GM19238 (cell line): ENCODE measurements around the gene RFNG.

ENCODE experiments used
- DNase-seq: peaks from one replicate; pipeline ENCODE4 v3.0.0; 2011; ENCODE audit warnings: low spot score; ENCODE audit not compliant: insufficient read length

RFNG gene

GRCh38 chr17:82003411-82004381, 47.9 kb downstream of the RFNG start:
- DNase-seq, result no peak

GRCh38 chr17:82001571-82002056, 50.0 kb downstream of the RFNG start:
- DNase-seq, result no peak

- no peak for DNase-seq
These were observed 50.6 kb downstream of the RFNG start for GRCh38 chr17:82000803-82001570.

GRCh38 chr17:81999976-82000802, 51.4 kb downstream of the RFNG start:
- DNase-seq, result no peak

GRCh38 chr17:81999587-81999975, 52.0 kb downstream of the RFNG start:
- no peak for DNase-seq

GRCh38 chr17:81998691-81999438, 52.7 kb downstream of the RFNG start:
- DNase-seq, result no peak

- no peak for DNase-seq
These were observed 53.4 kb downstream of the RFNG start for GRCh38 chr17:81998212-81998611.
